ENCODE measurements around the gene NFIC.

GRCh38 chr19:3458229-3459088 is 92.1 kb downstream of the NFIC start:
- TF ChIP-seq EZH2 (IDR thresholded peaks at IDR 0.05) (no peak), POLR2AphosphoS5 (IDR thresholded peaks at IDR 0.05; ENCODE audit: borderline replicate concordance, low read depth, low read length) (0 out of 2 replicates have a peak, but pooled peaks have one; percentile 30), FOXP2 (optimal IDR thresholded peaks at IDR 0.05; ENCODE audit: control extremely low read depth, extremely low read length, insufficient read depth) (no peak)

All from SK-N-MC (cell line).